A673 (cell line): ENCODE measurements around the gene OR6Y1.

ENCODE experiments used
- EZH2 ChIP-seq: fragments of 200-600 bp; sonication (generic); IDR thresholded peaks from 2 replicates; pipeline ENCODE4 v1.6.1; 2017; ENCODE audit warnings: borderline replicate concordance, low read depth, mild to moderate bottlenecking, mixed read lengths, antibody characterized with exemption, low read length; ENCODE audit not compliant: poor library complexity, severe bottlenecking
- TF ChIP-seq, protein P1 (sequence below): fragments of 300-800, 200-600 bp; sonication (generic); conservative IDR thresholded peaks from 2 replicates; pipeline ENCODE4 v1.5.1; 2017; ENCODE audit warnings: low read depth, mild to moderate bottlenecking, antibody characterized with exemption, low read length, moderate library complexity, mixed read lengths

DNA sequence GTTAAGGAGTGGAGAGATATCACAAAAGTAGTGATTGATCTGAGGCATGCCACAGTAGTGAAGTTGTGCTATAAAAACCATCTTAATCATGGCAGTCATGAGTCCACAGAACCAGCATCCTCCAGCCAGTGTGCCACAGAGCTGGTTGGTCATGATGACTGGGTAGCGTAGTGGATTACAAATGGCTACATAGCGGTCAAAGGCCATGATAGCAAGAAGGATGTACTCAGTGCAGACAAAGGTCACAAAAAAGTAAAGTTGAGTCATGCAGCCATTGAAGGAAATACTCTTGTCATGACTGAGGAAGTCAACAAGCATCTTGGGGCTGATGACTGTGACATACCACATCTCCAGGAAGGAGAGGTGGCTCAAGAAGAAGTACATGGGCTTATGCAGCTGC is 6.7 kb downstream of the OR6Y1 start:
- TF ChIP-seq, protein P1, sequence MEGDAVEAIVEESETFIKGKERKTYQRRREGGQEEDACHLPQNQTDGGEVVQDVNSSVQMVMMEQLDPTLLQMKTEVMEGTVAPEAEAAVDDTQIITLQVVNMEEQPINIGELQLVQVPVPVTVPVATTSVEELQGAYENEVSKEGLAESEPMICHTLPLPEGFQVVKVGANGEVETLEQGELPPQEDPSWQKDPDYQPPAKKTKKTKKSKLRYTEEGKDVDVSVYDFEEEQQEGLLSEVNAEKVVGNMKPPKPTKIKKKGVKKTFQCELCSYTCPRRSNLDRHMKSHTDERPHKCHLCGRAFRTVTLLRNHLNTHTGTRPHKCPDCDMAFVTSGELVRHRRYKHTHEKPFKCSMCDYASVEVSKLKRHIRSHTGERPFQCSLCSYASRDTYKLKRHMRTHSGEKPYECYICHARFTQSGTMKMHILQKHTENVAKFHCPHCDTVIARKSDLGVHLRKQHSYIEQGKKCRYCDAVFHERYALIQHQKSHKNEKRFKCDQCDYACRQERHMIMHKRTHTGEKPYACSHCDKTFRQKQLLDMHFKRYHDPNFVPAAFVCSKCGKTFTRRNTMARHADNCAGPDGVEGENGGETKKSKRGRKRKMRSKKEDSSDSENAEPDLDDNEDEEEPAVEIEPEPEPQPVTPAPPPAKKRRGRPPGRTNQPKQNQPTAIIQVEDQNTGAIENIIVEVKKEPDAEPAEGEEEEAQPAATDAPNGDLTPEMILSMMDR, result no peak
- TF ChIP-seq EZH2, result no peak
